OCI-LY7 (cell line): Measurements from ENCODE around the gene DPF3.

Experiments used
- CTCF ChIP-seq: fragments of 200-600 bp; sonication (generic); conservative IDR thresholded peaks from 2 replicates; pipeline ENCODE4 v1.5.1; 2014; ENCODE audit warnings: mild to moderate bottlenecking, antibody characterized with exemption, low read length, moderate library complexity, mixed read lengths
- EZH2phosphoT487 ChIP-seq: fragments of 200-600 bp; sonication (generic); IDR thresholded peaks from 2 replicates; pipeline ENCODE4 v1.6.1; 2018; ENCODE audit warnings: low read depth, borderline replicate concordance, mild to moderate bottlenecking, mixed run types, antibody characterized with exemption, low read length, moderate library complexity, mixed read lengths

DNA sequence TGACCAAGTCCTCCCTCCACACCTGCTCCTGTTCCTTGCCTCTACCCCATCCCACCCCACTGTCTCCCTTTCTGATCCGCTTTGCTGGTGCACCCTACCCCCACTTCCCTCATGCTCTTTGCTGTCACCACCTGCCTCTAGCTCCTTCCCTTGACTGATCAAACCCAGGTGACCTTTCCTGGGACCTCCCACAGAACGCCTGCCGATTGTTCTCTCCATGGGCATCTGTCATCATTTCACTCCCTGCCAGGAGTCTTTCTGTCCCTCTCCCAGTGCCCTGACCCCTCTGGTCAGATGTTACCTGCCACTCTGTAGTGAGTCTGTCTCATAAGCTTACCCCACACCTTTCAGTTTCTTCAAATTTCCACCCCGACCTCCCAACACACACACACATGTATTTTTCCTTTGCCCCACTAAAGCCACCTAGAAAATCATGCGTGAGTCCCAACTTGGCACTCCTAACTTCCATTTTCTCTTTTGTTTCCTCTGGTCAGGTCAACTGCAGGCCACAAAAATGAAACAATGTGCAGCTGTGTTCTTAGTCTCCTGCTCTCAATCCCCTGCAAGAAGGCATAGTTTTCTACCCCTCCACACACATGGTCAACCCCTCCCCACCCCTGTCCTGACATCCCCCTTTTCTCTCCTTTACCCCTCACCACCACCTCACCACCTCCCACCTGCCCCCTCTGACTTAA, 229.8 kb downstream of the DPF3 start:
- TF ChIP-seq CTCF (no peak), EZH2phosphoT487 (no peak)
